ENCODE results near the gene NUBP1. TPM values are rescaled to one million over a fixed set of nuclear protein-coding genes. Genes with fewer than 3 reads are reported as not detected.

NUBP1 gene
- total and polyA plus RNA-seq, 10 donors, result 22.8 to 52.2 (median 42.8) TPM

DNA sequence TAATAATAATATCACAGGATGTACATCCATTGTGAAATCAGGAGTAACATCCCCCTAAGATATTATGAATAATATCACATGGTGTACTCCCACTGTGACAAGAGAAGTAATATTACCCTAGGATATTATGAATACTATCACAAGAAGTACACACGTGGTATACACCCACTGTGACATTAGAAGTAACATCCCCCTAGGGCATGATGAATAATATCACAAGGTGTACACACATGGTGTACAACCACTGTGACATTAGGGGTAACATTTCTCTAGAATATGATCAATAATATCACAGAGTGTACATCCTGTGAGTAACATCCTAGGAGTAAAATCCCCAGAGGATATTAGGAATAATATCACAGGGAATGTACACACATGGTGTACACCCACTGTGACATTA, 43.9 kb upstream of the NUBP1 start:
- 69 to 91% (median 77%) methylated on average over 1 of the region's 1 CpG for WGBS, 5 donors
- H3K9me3 ChIP-seq, result peaks cover 0 to 4% (median 0%) of the 10 kb centered on the region in 8 donors
- H3K27ac ChIP-seq, result no peak overlapping the region
- H3K4me1 ChIP-seq, result no peaks in the 10 kb centered on the region
- DNase-seq, result no peak
- intact Hi-C loops (cut with DNase I; ENCODE audit: low total_unique reads), result no loop called here
- H3K4me3 ChIP-seq, result no peak overlapping the region
- peaks cover 0 to 1% (median 0%) of the 10 kb centered on the region in 7 donors for H3K27me3 ChIP-seq (replicated peaks in 1 of 7)
- TF ChIP-seq POLR2AphosphoS5 (IDR thresholded peaks at IDR 0.05), result no peak
- no peaks in the 10 kb centered on the region for H3K36me3 ChIP-seq

GRCh38 chr16:10708969-10709368, 34.7 kb upstream of the NUBP1 start:
- Histone ChIP-seq H3K27ac (no peak overlapping the region), H3K36me3 (no peaks in the 10 kb centered on the region), H3K9me3 (no peaks in the 10 kb centered on the region), H3K4me3 (no peak overlapping the region), H3K4me1 (no peaks in the 10 kb centered on the region), H3K27me3 (replicated peaks in 1 of 7) (peaks cover 0 to 21% (median 0%) of the 10 kb centered on the region in 7 donors)
- intact Hi-C loops (cut with DNase I; ENCODE audit: low total_unique reads), result no loop called here
- no peak for DNase-seq
- TF ChIP-seq POLR2AphosphoS5 (IDR thresholded peaks at IDR 0.05) (no peak), POLR2A (IDR thresholded peaks at IDR 0.05) (no peak), CTCF (IDR thresholded peaks at IDR 0.05 in 8 of 11, conservative IDR thresholded peaks at IDR 0.05 in 3 of 11) (no peak)
- 55 to 80% (median 59%) methylated on average over 4 of the region's 4 CpGs for WGBS, 5 donors

GRCh38 chr16:10728003-10728887, 15.4 kb upstream of the NUBP1 start:
- no peak overlapping the region for H3K27ac ChIP-seq
- DNase-seq, result no peak
- H3K27me3 ChIP-seq (replicated peaks in 1 of 7), result no peaks in the 10 kb centered on the region
- peaks cover 0 to 4% (median 0%) of the 10 kb centered on the region in 8 donors for H3K9me3 ChIP-seq
- TF ChIP-seq CTCF (IDR thresholded peaks at IDR 0.05 in 8 of 11, conservative IDR thresholded peaks at IDR 0.05 in 3 of 11) (no peak), POLR2A (IDR thresholded peaks at IDR 0.05) (no peak), POLR2AphosphoS5 (IDR thresholded peaks at IDR 0.05) (no peak)
- H3K4me3 ChIP-seq, result no peak overlapping the region
- H3K4me1 ChIP-seq, result no peaks in the 10 kb centered on the region
- intact Hi-C loops (cut with DNase I; ENCODE audit: low total_unique reads), result no loop called here
- no peaks in the 10 kb centered on the region for H3K36me3 ChIP-seq
- WGBS, 5 donors, result 52 to 80% (median 71%) methylated on average over 13 to 16 of the region's 16 CpGs

GRCh38 chr16:10729104-10730048, 14.3 kb upstream of the NUBP1 start:
- Histone ChIP-seq H3K27me3 (replicated peaks in 1 of 7) (no peaks in the 10 kb centered on the region), H3K36me3 (no peaks in the 10 kb centered on the region), H3K27ac (no peak overlapping the region), H3K9me3 (peaks cover 0 to 6% (median 0%) of the 10 kb centered on the region in 8 donors), H3K4me1 (no peaks in the 10 kb centered on the region), H3K4me3 (no peak overlapping the region)
- no peak for TF ChIP-seq CTCF (IDR thresholded peaks at IDR 0.05 in 8 of 11, conservative IDR thresholded peaks at IDR 0.05 in 3 of 11)
- TF ChIP-seq POLR2A (IDR thresholded peaks at IDR 0.05), result no peak
- TF ChIP-seq POLR2AphosphoS5 (IDR thresholded peaks at IDR 0.05), result no peak
- DNase-seq, result no peak
- 78 to 81% (median 80%) methylated on average over 17 to 19 of the region's 19 CpGs for WGBS, 5 donors
- intact Hi-C loops (cut with DNase I; ENCODE audit: low total_unique reads), result loop anchor here (5.0 kb wide), 1 partner anchor 472 kb away; no protein-coding TSS in a partner anchor
